Erythroblast (primary cell): Measurements from ENCODE around the gene PPFIBP2.

ENCODE experiments used
- GATA1 ChIP-seq: IDR thresholded peaks from 2 replicates; pipeline ENCODE4 v1.6.1; 2011; ENCODE audit warnings: low read depth, mild to moderate bottlenecking, control low read depth, low read length, moderate library complexity
- POLR2A ChIP-seq: IDR thresholded peaks from 2 replicates; pipeline ENCODE4 v1.6.1; 2011; ENCODE audit warnings: mild to moderate bottlenecking, low read length

DNA sequence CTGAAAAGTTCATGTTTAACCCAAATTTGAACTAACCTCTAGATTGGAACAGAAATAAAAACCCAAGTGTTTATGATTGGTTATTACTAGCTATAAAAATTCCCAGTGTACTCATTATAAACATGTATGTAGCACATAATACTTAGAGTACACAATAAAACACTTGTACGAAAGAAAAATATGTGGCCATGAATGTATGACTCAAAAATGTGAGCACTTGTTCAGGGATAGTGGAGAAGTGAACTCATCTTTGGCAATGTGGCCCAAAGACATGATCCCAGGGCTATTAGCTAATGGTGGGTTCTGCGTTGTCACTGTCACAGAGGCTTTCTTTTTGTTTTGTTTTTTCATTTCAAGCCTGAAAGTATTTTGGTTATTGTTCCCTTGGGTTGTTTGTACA, 72.0 kb downstream of the PPFIBP2 start:
- TF ChIP-seq POLR2A (no peak), GATA1 (no peak)
